Hepatocyte (in vitro differentiated cells): ENCODE results near the gene GPN1. TPM values are rescaled to one million over a fixed set of nuclear protein-coding genes. Genes with fewer than 3 reads are reported as not detected.

Experiments used
- DNase-seq: peaks from one replicate; pipeline ENCODE4 v3.0.0-alpha.2; 2016; ENCODE audit warnings: low spot score
- H2AFZ ChIP-seq: fragments of 200-600 bp; sonication (generic); 2 replicates; pipeline ENCODE4 v1.6.0; 2016; ENCODE audit warnings: antibody characterized with exemption, mild to moderate bottlenecking
- H3K27ac ChIP-seq: fragments of 200-600 bp; sonication (generic); 2 replicates; pipeline ENCODE4 v1.5.1; 2016; ENCODE audit warnings: mild to moderate bottlenecking
- H3K27me3 ChIP-seq: fragments of 200-600 bp; sonication (generic); 2 replicates; pipeline ENCODE4 v1.6.1; 2016
- H3K36me3 ChIP-seq: fragments of 200-600 bp; sonication (generic); replicated peaks from 2 replicates; pipeline ENCODE4 v1.5.1; 2016; ENCODE audit warnings: low read depth; ENCODE audit not compliant: insufficient read depth
- H3K4me1 ChIP-seq: fragments of 200-600 bp; sonication (generic); 2 replicates; pipeline ENCODE4 v1.5.1; 2016; ENCODE audit warnings: mild to moderate bottlenecking, moderate library complexity; ENCODE audit not compliant: insufficient read depth
- H3K4me2 ChIP-seq: fragments of 200-600 bp; sonication (generic); 2 replicates; pipeline ENCODE4 v1.6.0; 2016
- H3K4me3 ChIP-seq: fragments of 200-600 bp; sonication (generic); 2 replicates; pipeline ENCODE4 v1.5.1; 2016; ENCODE audit warnings: mild to moderate bottlenecking
- H3K79me2 ChIP-seq: fragments of 200-600 bp; sonication (generic); 2 replicates; pipeline ENCODE4 v1.6.0; 2017; ENCODE audit warnings: mild to moderate bottlenecking
- H3K9me2 ChIP-seq: fragments of 200-600 bp; sonication (generic); replicated peaks from 2 replicates; pipeline ENCODE4 v1.6.0; 2017; ENCODE audit warnings: mild to moderate bottlenecking; ENCODE audit not compliant: insufficient read depth
- H3K9me3 ChIP-seq: fragments of 200-600 bp; sonication (generic); 2 replicates; pipeline ENCODE4 v1.5.1; 2016; ENCODE audit warnings: low read depth, mild to moderate bottlenecking
- H4K20me1 ChIP-seq: fragments of 200-600 bp; sonication (generic); 2 replicates; pipeline ENCODE4 v1.6.0; 2016; ENCODE audit warnings: mild to moderate bottlenecking; ENCODE audit not compliant: insufficient read depth, poor library complexity, severe bottlenecking
- CTCF ChIP-seq: fragments of 200-600 bp; sonication (generic); IDR thresholded peaks from 2 replicates; pipeline ENCODE4 v1.5.1; 2016; ENCODE audit warnings: antibody characterized with exemption, mild to moderate bottlenecking; ENCODE audit not compliant: poor library complexity
- EZH2 ChIP-seq: fragments of 200-600 bp; sonication (generic); IDR thresholded peaks from 2 replicates; pipeline ENCODE4 v1.6.1; 2016; ENCODE audit warnings: antibody characterized with exemption, mild to moderate bottlenecking, borderline replicate concordance
- EZH2phosphoT487 ChIP-seq: fragments of 200-600 bp; sonication (generic); IDR thresholded peaks from one replicate; pipeline ENCODE4 v1.6.1; 2018; ENCODE audit warnings: antibody characterized with exemption, mild to moderate bottlenecking, low read depth, moderate library complexity; ENCODE audit not compliant: unreplicated experiment, severe bottlenecking
- WGBS: methylation state at CpG from one replicate; pipeline ENCODE4 v1.1.6; 2016; ENCODE audit warnings: low lambda C conversion rate; ENCODE audit errors: missing lambda C conversion rate; 5-methylcytosine and 5-hydroxymethylcytosine counted together
- polyA plus RNA-seq: library from polyadenylated mRNA; unstranded; fragments of >200 nt; fragmentation: Nextera tagmentation; extraction: Ambion mirVana; gene quantifications from 2 replicates; pipeline ENCODE4 v1.2.1, GENCODE V29; 2016
- total RNA-seq: library from RNA; depleted of rRNA; stranded (reverse); fragments of >200 nt; gene quantifications from 2 replicates; pipeline ENCODE4 v1.2.3, GENCODE V29; 2014

GPN1 gene
- total and polyA plus RNA-seq, 2 experiments from 2014 or later = 35.8 to 46.7 TPM

GRCh38 chr2:27582695-27583389 lies 46.0 kb upstream of the GPN1 start, which contains the start of gene ZNF512:
ZNF512 (plus strand) TSS chr2:27583042; CDS start chr2:27583113, 71 bp downstream.
- DNase-seq = peak; percentile 96
- Histone ChIP-seq H3K4me3 (peak within 1 kb of the TSS; percentile 77), H3K4me2 (peak within 1 kb of the TSS; percentile 94), H3K27me3 (no peaks in the 10 kb centered on the region), H3K36me3 (no peaks in the 10 kb centered on the region), H4K20me1 (peaks cover 4% of the 10 kb centered on the region), H3K9me3 (peaks cover 3% of the 10 kb centered on the region), H3K4me1 (peaks cover 15% of the 10 kb centered on the region), H3K27ac (peak within 1 kb of the TSS; percentile 80), H3K79me2 (peaks cover 47% of the 10 kb centered on the region), H3K9me2 (no peaks in the 10 kb centered on the region), H2AFZ (peak within 1 kb of the TSS; percentile 94)
- TF ChIP-seq EZH2 = no peak
- TF ChIP-seq CTCF = no peak
- no peak for TF ChIP-seq EZH2phosphoT487
- WGBS = 1% methylated on average over 36 of the region's 38 CpGs

DNA sequence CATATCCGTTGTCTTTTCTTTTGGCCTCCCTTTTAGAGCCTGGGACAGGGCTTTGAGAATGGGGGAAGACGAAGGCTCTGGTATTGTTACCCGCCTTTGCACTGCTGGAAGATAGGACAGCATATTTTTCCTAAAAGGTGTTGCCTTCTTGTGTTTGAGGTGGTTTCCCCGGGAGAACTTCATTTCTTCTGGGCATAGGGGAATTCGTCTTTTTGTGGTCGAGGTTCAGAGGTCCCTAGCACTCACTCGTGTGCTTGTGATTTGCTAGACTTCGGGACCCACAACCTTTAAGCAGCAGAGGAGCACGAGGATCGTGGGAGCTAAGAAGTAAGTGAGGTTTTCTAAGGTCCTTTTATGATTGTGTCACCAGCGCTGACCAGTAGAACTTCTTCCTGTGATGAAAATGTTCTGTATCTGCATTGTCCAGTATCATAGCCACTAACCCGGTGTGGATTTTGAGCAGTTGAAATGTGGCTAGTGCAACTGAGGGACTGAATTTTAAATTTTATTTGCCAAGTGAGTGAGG lies 45.4 kb upstream of the GPN1 start:
- Histone ChIP-seq H4K20me1 (peaks cover 4% of the 10 kb centered on the region), H3K27ac (peak overlapping the region; percentile 76), H3K36me3 (no peaks in the 10 kb centered on the region), H3K9me2 (no peaks in the 10 kb centered on the region), H3K4me1 (peaks cover 15% of the 10 kb centered on the region), H3K9me3 (peaks cover 3% of the 10 kb centered on the region), H3K4me3 (peak overlapping the region; percentile 77), H3K79me2 (peaks cover 53% of the 10 kb centered on the region), H3K27me3 (no peaks in the 10 kb centered on the region), H3K4me2 (peak overlapping the region; percentile 94), H2AFZ (peak overlapping the region; percentile 52)
- 7% methylated on average over 12 of the region's 12 CpGs for WGBS
- DNase-seq = peak; percentile 6
- no peak for TF ChIP-seq CTCF
- no peak for TF ChIP-seq EZH2
- TF ChIP-seq EZH2phosphoT487 = no peak

- no peak for TF ChIP-seq CTCF
- no peaks in the 10 kb centered on the region for H3K9me3 ChIP-seq
- DNase-seq = no peak
- no peak overlapping the region for H2AFZ ChIP-seq
- no peaks in the 10 kb centered on the region for H3K36me3 ChIP-seq
- peak overlapping the region; percentile 94 for H3K4me2 ChIP-seq
- no peaks in the 10 kb centered on the region for H3K9me2 ChIP-seq
- H3K27me3 ChIP-seq = no peaks in the 10 kb centered on the region
- H3K79me2 ChIP-seq = peaks cover 64% of the 10 kb centered on the region
- no peak overlapping the region for H3K27ac ChIP-seq
- peaks cover 4% of the 10 kb centered on the region for H4K20me1 ChIP-seq
- H3K4me3 ChIP-seq = no peak overlapping the region
- peaks cover 15% of the 10 kb centered on the region for H3K4me1 ChIP-seq
- 87% methylated on average over 3 of the region's 3 CpGs for WGBS
These were observed 44.3 kb upstream of the GPN1 start for GRCh38 chr2:27584597-27584996.
